ENCODE data around the gene GLG1.
A peak's percentile ranks its signal among the peaks of the same experiment; 100 is the strongest.

The GLG1 gene

DNA sequence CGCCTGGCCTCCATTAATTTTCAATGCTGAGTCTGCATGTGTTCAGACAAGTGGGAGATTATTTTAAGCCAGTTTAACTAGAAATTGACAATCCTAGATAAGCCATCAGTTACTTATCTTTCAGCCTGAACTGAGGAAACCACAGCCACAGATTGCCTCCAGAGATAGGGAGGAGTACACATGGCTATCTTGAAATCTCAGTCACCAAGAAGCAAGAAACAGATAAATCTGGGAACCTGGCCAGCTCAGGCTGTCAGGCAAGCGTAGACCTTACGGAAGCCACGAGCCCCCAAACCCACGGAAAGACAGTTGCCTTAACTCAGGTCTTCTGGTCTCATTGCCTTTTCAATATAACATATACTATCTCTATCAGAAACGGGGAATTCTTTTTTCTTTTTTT lies 2.0 kb upstream of the GLG1 start:
- H3K4me3 ChIP-seq, result no peak overlapping the region
- no peak for DNase-seq (ENCODE audit: low spot score)
- TF ChIP-seq, protein P1, sequence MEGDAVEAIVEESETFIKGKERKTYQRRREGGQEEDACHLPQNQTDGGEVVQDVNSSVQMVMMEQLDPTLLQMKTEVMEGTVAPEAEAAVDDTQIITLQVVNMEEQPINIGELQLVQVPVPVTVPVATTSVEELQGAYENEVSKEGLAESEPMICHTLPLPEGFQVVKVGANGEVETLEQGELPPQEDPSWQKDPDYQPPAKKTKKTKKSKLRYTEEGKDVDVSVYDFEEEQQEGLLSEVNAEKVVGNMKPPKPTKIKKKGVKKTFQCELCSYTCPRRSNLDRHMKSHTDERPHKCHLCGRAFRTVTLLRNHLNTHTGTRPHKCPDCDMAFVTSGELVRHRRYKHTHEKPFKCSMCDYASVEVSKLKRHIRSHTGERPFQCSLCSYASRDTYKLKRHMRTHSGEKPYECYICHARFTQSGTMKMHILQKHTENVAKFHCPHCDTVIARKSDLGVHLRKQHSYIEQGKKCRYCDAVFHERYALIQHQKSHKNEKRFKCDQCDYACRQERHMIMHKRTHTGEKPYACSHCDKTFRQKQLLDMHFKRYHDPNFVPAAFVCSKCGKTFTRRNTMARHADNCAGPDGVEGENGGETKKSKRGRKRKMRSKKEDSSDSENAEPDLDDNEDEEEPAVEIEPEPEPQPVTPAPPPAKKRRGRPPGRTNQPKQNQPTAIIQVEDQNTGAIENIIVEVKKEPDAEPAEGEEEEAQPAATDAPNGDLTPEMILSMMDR (IDR thresholded peaks at IDR 0.05), result no peak
- H3K27ac ChIP-seq, result no peak overlapping the region

DNA sequence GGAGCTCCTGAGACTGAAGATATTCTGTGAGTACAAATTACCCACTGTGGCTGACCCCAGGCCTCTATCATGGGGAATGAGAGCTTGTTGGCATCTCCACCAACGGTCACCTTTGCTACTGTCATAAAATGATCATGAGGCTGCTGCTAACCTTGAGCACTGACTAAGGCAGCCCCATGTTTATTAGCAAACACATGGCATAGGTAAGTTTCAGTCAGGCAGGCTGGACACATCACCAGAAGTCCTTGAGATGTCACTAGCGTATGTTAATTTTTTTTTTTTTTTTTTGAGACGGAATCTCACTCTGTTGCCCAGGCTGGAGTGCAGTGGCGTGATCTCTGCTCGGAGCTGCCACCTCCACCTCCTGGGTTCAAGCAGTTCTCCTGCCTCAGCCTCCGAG lies 1.5 kb upstream of the GLG1 start:
- DNase-seq (ENCODE audit: low spot score), result no peak
- Histone ChIP-seq H3K4me3 (no peak overlapping the region), H3K27ac (no peak overlapping the region)
- TF ChIP-seq, protein P1 (IDR thresholded peaks at IDR 0.05), result no peak

DNA sequence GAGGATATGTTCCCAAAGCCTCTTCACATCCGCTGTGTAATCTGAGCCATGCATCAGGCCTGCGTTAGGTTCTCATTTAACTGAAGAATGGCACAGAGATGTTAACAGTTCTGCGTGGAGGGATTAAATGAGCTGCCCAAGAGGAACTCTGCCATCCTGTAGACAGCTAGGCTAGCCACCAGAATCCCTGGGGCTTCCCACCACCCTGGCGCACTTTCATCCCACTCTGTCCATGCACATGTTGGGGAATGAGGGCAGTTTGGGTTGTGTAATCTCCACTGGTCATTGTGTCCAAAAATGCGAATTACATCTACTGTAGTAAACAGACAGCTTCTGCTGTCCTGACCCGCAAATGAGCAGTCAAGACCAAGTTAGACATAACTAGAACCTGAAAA lies 1.0 kb upstream of the GLG1 start:
- H3K27ac ChIP-seq, result no peak overlapping the region
- H3K4me3 ChIP-seq, result no peak overlapping the region
- TF ChIP-seq, protein P1 (IDR thresholded peaks at IDR 0.05), result no peak
- DNase-seq (ENCODE audit: low spot score), result no peak

DNA sequence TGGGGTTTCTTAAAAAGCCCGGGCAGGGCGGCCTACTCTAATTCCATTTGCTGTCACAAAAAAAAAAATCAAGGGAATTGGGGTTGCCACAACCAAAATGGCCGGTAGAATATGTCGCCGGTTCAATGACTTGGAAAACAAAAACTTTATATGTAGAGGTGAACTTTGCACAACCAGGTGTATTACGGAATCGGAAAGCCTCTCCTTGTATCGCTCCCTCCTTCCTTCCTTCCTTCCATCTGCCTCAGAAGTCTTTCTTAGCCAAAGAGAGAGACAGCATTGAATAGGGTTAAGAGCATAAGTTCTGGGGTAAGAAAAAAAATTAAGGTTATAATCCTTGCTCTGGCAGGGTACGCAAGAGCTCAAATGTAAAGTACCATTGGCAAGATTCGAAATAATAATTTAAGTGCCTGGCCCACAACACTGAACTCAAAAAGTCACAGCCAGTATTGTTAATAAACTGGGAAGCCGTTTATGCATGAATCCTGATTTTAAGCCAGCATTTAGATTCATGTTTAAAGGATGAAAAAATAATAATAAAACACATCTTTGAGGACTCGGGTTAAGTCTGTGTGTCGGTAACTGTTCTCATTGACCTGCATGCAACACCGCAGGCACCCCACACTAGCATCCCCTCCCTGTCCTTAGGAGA lies 522 bp upstream of the GLG1 start:
- peak overlapping the region; percentile 88 for H3K4me3 ChIP-seq

DNA sequence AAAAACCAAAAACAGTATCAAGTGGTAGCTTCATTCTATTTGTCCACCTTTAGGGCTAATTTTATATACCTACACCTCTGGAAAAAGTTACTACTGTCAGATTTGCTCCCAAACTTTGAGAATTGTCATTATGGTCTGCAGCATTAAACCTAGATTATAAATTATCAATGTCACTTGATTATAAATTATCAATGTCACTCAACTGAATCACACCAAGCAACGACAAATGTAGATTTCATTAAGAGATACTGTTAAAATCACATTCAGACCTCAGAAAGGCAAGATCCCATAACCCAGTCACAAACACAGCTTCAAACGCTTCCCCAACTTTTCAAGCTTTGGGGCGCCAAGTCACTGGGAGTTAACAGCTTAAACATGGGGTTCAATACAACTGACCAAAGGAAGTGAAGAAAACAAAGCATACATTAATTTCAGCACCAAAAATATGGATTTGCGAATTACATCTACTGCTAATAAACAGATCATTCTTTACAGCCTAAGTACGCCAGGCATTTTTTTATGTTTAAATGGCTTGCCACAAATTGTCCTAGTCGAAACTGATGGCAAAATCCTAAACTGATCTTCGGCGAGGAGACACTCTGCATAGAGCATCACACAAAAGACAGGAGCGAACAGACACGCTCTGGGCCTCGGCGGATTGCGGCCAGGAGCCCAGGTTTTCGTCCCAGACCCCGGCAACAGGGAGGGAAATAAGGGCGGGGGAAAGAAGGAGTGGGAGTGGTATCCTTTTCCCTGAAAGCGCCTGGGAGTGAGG lies 981 bp downstream of the GLG1 start:
- Histone ChIP-seq H3K4me3 (peak overlapping the region; percentile 88), H3K27ac (peak overlapping the region; percentile 96)
- TF ChIP-seq, protein P1 (IDR thresholded peaks at IDR 0.05), result no peak
- no peak for DNase-seq (ENCODE audit: low spot score)

More for the DNA sequence above, 522 bp upstream of the GLG1 start:
- TF ChIP-seq, protein P1 (IDR thresholded peaks at IDR 0.05), result no peak
- DNase-seq (ENCODE audit: low spot score), result no peak
- peak overlapping the region; percentile 96 for H3K27ac ChIP-seq

DNA sequence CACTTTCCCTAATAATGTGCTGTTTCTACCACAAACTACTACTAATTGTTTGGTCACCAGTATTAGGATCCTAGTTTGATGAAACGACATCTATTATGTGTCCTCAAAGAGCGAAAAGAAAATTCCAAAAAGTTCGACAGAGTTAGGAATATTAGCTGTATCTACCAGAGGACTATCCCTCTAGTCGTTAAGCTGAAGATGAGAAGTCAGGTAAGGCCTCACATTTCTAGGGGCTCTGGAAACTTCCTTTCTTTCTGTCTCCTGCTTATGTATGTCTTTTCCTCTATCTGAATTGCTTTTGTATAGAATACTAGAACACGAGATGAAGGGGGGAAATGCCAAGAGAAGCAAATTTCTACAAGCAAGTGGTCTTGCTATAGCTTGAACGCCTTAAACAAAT lies 1.6 kb downstream of the GLG1 start:
- TF ChIP-seq, protein P1 (IDR thresholded peaks at IDR 0.05), result no peak
- DNase-seq (ENCODE audit: low spot score), result no peak
- H3K4me3 ChIP-seq, result peak overlapping the region; percentile 88
- H3K27ac ChIP-seq, result no peak overlapping the region

DNA sequence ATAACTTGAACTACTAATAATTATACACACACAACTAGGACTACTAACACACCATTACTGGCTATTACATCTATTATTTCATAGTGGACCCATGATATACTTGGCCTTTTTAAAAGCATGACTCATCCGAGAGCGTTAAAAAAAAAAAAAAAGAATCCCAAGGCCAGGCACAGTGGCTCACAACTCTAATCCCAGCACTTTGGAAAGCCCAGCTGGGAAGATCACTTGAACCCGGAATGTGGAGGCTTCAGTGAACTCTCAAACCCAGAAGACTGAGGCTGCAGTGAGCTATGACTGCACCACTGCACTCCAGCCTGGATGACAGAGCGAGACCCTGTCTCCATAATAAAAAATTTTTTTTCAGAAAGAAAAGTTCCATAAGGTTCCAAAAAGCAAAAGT lies 3.1 kb downstream of the GLG1 start:
- Histone ChIP-seq H3K4me3 (no peak overlapping the region), H3K27ac (no peak overlapping the region)
- TF ChIP-seq, protein P1 (IDR thresholded peaks at IDR 0.05), result no peak
- DNase-seq (ENCODE audit: low spot score), result no peak

Data from coronary artery (tissue), 2 donors.